HG03108 (cell line): ENCODE results near the gene FYN.
"Not testable (repeated sequence)": the region's sequence is repeated elsewhere in the genome, so short reads cannot be mapped to it uniquely, and the experiment has no call there.

Source experiments
- ATAC-seq: cut with Tn5 transposase; IDR thresholded peaks from one replicate; pipeline ENCODE4 v1.9.1; 2021; ENCODE audit warnings: moderate library complexity; ENCODE audit not compliant: unreplicated experiment

The FYN gene

DNA sequence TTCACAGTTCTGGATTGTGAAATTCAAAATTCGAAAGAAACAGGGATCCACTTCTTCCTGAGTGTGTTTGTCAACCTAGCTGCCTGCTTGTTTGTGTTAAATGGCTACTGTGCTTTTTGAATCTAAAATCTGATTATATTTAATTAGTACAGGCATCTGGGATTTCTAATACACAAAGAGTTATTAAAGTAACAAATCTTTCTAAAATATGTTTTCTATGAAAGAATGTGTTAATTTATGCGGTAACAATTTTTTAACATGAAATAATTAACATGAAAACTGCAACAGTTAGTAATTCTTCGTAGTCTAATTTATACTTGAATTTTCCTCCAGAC, 186.4 kb downstream of the FYN start:
- ATAC-seq: no peak

DNA sequence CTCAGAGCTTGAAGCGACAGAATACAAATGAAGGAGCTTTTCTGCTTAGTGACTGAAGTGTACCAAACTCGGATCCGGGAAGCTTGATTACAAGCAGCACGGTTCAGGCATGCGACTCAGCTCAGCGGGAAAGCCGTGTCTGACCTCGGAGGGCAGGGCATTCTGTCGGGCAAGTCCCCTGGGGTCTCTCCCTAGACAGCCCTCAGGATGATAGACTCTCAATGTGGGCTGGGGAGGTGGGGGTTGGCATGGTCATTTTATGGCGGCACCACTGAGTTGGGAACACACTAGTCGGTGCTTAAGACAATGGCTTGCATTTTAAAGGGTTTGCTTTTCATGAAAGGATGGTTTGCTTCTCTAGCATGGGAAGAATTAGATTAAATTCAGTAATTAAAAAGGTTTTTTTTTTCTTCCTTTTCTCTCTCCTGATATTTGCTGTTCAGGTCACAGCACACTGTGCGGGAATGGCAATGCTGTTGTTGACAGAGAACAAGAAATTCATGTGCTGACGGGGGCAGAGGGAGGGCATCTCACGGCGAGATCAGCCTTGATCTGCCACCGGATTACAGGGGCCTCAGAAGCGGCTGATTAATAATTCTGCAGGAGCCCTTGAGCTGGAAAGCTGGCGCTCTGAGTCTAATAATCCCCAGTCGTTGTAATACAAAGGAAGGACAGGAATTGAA, 186.9 kb downstream of the FYN start:
- no peak for ATAC-seq

GRCh38 chr6:111685526-111685925, 187.7 kb downstream of the FYN start:
- no peak for ATAC-seq

- ATAC-seq: no peak
Measured at GRCh38 chr6:111685058-111685457, 188.2 kb downstream of the FYN start.

DNA sequence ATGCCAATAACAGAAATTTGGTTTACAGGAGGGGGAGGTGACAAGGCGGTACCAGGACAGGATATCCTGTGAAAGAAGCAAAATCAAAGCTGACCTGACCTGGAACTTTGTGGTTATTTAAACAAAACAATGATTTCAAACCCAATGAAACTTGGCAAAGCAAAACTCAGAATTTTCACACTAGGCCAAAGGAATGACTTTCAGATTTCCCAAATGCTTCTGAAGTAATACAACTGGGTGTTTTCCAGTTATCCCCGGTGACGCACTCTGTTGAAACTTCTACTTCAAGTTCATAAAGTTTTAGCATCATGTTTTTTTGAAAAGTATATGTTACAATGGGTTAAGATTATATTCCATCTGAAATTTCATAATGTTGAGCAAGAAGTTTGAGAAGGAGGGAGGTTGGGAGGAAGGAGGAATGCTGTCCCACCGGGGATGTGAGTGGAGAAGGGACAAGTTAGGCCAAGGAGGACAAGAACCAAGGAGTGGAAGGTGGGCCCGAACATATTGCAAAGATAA, 189.4 kb downstream of the FYN start:
- ATAC-seq: no peak

GRCh38 chr6:111683157-111683556, 190.1 kb downstream of the FYN start:
- ATAC-seq: no peak

DNA sequence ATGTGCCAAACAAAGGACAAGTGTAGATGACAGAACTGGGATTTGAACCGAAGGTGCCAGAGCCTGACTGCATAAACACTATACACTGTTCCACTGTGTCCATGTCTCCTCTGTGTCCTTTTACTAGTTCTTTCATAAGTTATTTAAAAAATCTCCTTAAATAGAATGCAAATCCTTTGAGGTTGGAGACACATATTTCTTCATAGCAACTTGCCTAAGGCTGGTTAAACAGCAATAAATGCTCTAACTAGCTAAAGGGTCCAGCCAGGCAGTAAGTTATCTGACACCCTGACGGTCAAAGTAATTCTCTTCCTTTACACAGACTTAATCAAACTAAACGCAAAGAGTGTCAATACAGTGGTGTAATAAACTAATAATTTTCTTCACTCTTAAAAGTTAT, 191.4 kb downstream of the FYN start:
- ATAC-seq: no peak

- not testable (repeated sequence) for ATAC-seq
Measured at GRCh38 chr6:111680811-111681609, 192.2 kb downstream of the FYN start.

DNA sequence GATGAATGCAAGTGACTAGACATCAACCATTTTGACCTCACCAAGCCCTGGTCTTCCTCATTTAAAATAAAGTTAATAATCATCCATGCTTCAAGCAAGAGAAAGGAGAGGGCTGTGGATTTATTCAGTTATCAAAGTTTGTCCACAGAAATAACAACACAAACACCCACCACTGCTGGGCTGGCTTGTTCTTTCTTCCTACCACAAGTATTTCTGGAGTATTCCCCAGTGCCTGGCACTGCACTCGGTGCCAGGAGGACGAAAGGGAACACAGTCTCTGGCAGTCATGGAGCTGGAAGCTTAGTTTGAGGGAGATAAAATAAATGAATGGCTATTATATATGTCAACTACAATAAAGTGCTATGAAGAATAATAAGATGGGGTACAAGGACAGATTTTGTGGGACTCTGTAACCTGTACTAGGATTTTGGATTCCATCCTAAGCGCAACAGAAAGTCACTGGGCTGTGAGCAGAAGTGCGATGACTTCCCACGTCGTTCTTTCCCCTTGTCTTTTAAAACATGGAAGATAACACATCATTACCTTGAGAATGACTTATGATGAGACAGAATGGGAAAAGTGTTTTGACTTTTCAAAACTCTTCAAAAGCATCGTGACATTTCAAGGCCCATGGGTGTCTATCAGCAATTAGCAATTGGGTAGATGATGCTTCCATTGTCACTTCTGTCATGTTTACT, 193.1 kb downstream of the FYN start:
- no peak for ATAC-seq

GRCh38 chr6:111679126-111679858, 194.0 kb downstream of the FYN start:
- ATAC-seq: no peak

- ATAC-seq: no peak
Measured at GRCh38 chr6:111677249-111677990, 195.8 kb downstream of the FYN start.

DNA sequence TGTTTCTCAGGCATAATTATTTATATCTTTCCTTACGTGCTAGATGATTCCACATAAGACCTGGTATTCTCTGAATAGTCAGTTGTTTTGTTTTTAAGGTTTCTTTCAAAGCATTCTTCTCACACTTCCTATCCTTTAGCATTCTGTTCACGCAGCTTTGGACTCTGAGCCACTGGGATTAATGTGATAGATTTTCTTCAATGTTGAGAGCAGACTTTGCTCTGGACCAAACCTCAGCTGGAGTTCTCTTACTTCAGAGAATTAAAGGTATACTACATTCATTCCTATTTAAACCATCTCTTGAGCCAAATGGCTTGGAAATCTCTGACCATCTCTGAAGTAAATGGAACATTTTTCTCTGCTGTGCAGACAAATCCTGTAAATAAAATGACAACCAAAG, 196.9 kb downstream of the FYN start:
- ATAC-seq: no peak

- no peak for ATAC-seq
Measured at GRCh38 chr6:111674883-111675282, 198.4 kb downstream of the FYN start.

DNA sequence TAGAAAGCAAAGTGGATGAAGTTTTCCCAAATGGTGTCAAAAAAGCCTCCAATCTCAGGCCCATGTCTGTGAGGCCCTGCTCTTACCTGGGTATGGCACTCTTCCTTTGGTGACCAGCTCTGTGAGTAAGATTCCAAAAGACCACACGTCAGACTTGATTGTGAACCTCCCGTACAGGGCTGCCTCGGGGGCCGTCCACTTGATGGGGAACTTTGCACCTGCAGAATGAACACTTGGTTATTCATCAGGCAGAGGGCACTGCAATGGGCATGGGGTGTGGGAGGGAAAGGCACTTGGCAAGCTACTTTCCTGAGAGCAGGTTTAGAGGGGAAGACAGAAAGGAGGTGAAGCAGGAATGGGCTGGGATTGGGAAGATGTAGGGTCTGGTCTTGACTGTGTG, 198.8 kb downstream of the FYN start:
- ATAC-seq: no peak

GRCh38 chr6:111673937-111674336, 199.3 kb downstream of the FYN start:
- ATAC-seq: no peak

DNA sequence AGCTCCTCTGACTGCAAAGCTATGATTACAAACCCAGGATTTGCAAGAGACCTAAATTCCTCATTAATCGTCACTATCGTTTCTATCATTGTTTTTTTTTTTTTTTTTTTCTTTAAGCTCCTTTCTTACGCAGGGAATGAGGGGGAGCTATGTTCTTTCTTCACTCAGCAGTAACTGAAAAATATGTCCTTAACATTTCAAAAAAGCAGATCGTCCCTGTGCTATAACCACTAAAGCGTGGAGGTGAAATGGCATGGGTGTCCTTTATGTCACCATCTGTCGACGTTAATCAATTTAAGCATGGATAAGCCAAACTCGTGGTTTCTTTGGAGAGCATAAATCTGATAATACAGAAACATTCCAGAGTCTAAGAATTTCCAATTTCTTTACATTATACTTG, 199.7 kb downstream of the FYN start:
- no peak for ATAC-seq

- no peak for ATAC-seq
Measured at GRCh38 chr6:111672761-111673450, 200.3 kb downstream of the FYN start.

GRCh38 chr6:111669326-111669725, 203.9 kb downstream of the FYN start:
- no peak for ATAC-seq

DNA sequence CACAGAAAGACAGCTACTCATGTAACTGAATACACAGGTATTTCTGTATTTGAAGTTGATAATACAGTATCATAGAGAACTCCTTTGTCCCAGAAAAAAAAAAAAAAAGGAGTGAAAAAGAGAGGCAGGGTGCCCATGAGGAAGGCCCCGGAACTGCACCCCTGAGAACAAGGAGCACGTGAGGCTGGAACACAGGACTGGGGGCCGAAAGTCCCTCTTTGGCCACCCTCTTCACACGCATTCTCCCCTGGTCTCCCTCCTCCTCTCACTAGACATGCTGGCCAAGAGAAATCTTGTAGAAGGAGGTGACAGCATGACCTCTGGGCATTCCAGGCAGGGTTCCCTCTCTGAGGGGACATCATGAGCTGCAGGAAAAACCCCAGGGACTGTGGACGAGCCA, 204.8 kb downstream of the FYN start:
- no peak for ATAC-seq

GRCh38 chr6:111667931-111668330, 205.3 kb downstream of the FYN start:
- ATAC-seq: no peak
